GM18867 (cell line): Measurements from ENCODE around the gene RASL11B.

Experiments
- ATAC-seq: cut with Tn5 transposase; IDR thresholded peaks from one replicate; pipeline ENCODE4 v1.9.1; 2021; ENCODE audit warnings: mild to moderate bottlenecking, moderate library complexity; ENCODE audit not compliant: unreplicated experiment

The RASL11B gene

GRCh38 chr4:52873191-52873590, 11.1 kb downstream of the RASL11B start:
- no peak for ATAC-seq

- ATAC-seq: no peak
Measured at GRCh38 chr4:52873861-52874343, 11.8 kb downstream of the RASL11B start.

GRCh38 chr4:52874948-52875347, 12.8 kb downstream of the RASL11B start:
- no peak for ATAC-seq

GRCh38 chr4:52876069-52876468, 14.0 kb downstream of the RASL11B start:
- no peak for ATAC-seq

- no peak for ATAC-seq
Measured at GRCh38 chr4:52877036-52877435, 14.9 kb downstream of the RASL11B start.

- no peak for ATAC-seq
Measured at GRCh38 chr4:52877694-52878093, 15.6 kb downstream of the RASL11B start.

- no peak for ATAC-seq
Measured at GRCh38 chr4:52879471-52879870, 17.4 kb downstream of the RASL11B start.

GRCh38 chr4:52880994-52881393, 18.9 kb downstream of the RASL11B start:
- no peak for ATAC-seq

GRCh38 chr4:52883183-52883621, 21.1 kb downstream of the RASL11B start:
- no peak for ATAC-seq

- ATAC-seq: no peak
Measured at GRCh38 chr4:52883707-52884669, 21.9 kb downstream of the RASL11B start.

- ATAC-seq: no peak
Measured at GRCh38 chr4:52884994-52885393, 22.9 kb downstream of the RASL11B start.

GRCh38 chr4:52889354-52889753, 27.2 kb downstream of the RASL11B start:
- no peak for ATAC-seq

GRCh38 chr4:52889778-52890520, 27.8 kb downstream of the RASL11B start:
- ATAC-seq: no peak

GRCh38 chr4:52890521-52890791, 28.3 kb downstream of the RASL11B start:
- ATAC-seq: no peak

GRCh38 chr4:52891743-52892142, 29.6 kb downstream of the RASL11B start:
- no peak for ATAC-seq

GRCh38 chr4:52892880-52893279, 30.8 kb downstream of the RASL11B start:
- no peak for ATAC-seq

GRCh38 chr4:52894443-52894842, 32.3 kb downstream of the RASL11B start:
- ATAC-seq: no peak

GRCh38 chr4:52903273-52903672, 41.2 kb downstream of the RASL11B start:
- peak; percentile 41 for ATAC-seq

- no peak for ATAC-seq
Measured at GRCh38 chr4:52904421-52904820, 42.3 kb downstream of the RASL11B start.

- no peak for ATAC-seq
Measured at GRCh38 chr4:52907510-52907909, 45.4 kb downstream of the RASL11B start.

- no peak for ATAC-seq
Measured at GRCh38 chr4:52910115-52910514, 48.0 kb downstream of the RASL11B start.
